ENCODE results near the gene SUN5.

DNA sequence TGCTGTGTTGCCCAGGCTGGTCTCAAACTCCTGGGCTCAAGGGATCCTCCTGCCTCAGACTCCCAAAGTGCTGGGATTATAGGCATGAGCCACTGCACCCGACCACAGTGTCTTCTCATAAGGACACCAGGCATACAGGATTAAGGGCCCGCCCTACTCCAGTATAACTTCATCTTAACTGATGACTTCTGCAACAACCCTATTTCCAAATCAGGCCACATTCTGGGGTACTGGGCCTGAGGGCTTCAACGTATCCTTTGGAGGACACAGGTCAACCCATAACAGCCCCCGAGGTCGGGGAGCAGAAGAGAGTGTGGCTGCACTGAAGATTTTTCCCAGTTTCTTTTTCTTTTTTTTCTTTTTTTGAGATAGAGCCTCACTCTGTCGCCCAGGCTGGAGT is 39.7 kb downstream of the SUN5 start:
- no peak for TF ChIP-seq CTCF (IDR thresholded peaks at IDR 0.05; ENCODE audit: control extremely low read depth in 1 of 3, insufficient read depth in 1 of 3, low read depth in 1 of 3, low read length in 3 of 3)
- TF ChIP-seq TEAD4 (IDR thresholded peaks at IDR 0.05; ENCODE audit: low read depth, low read length): no peak
- TF ChIP-seq, protein P1, sequence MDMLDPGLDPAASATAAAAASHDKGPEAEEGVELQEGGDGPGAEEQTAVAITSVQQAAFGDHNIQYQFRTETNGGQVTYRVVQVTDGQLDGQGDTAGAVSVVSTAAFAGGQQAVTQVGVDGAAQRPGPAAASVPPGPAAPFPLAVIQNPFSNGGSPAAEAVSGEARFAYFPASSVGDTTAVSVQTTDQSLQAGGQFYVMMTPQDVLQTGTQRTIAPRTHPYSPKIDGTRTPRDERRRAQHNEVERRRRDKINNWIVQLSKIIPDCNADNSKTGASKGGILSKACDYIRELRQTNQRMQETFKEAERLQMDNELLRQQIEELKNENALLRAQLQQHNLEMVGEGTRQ (IDR thresholded peaks at IDR 0.05; ENCODE audit: low read length): no peak
- TF ChIP-seq RNF2 (IDR thresholded peaks at IDR 0.05; ENCODE audit: borderline replicate concordance, low read depth, low read length, missing control alignments, poor library complexity, severe bottlenecking): no peak
- no peak for TF ChIP-seq POLR2A (IDR thresholded peaks at IDR 0.05; ENCODE audit: control extremely low read depth in 1 of 2, low read depth in 2 of 2, low read length in 2 of 2)
- no peak for TF ChIP-seq EP300 (IDR thresholded peaks at IDR 0.05; ENCODE audit: borderline replicate concordance in 1 of 2, low read depth in 2 of 2, low read length in 2 of 2)
- TF ChIP-seq CBX5 (IDR thresholded peaks at IDR 0.05; ENCODE audit: low read depth, low read length): no peak
- no peak for TF ChIP-seq SIRT6 (IDR thresholded peaks at IDR 0.05; ENCODE audit: low read length)
- TF ChIP-seq GTF2F1 (IDR thresholded peaks at IDR 0.05; ENCODE audit: borderline replicate concordance, low read depth, low read length): no peak
- TF ChIP-seq ZNF274 (IDR thresholded peaks at IDR 0.05; ENCODE audit: borderline replicate concordance, extremely low read depth, low read length): no peak
